Inferior parietal cortex (tissue), 1 donor: Measurements from ENCODE around the gene PPP1R3F.
"Not testable (repeated sequence)": the region's sequence is repeated elsewhere in the genome, so short reads cannot be mapped to it uniquely, and the experiment has no call there.

Experiments
- DNase-seq: peaks from one replicate; pipeline ENCODE4 v3.0.0-alpha.2; 2016; ENCODE audit errors: extremely low spot score

PPP1R3F gene

DNA sequence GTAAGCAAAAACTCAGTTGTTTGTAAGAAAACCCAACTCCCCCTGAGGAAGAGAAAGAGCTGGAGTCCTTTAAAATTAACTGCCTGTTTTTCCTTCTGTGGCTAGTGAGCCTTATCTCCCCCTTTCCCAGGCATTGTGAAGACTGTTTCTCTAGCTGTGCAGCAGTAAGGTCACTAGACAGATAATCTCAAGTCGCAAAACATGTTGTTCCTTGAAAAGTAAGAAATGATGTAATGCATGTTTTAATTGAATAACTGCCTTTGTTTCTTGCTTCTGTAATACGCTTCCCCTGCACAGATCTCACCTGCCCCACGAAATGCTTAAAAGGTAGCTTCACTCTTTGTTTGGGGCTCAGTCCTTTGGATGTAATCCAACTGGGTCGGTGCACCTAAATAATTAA, 46.5 kb downstream of the PPP1R3F start:
- DNase-seq, result no peak

DNA sequence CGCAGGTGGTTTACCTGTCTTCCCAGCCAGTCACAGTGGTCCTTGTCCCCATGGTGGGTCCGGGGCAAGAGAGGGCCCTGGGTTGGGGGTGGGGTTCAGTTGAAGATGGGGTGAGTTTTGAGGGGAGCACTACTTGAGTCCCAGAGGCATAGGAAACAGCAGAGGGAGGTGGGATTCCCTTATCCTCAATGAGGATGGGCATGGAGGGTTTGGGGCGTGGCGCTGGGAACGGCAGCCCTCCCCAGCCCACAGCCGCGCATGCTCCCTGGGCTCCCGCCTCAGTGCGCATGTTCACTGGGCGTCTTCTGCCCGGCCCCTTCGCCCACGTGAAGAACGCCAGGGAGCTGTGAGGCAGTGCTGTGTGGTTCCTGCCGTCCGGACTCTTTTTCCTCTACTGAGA, 52.1 kb downstream of the PPP1R3F start, which contains the start of gene GAGE12J:
TSS of gene GAGE12J (plus strand) at position 301 of the 400 bp plus-strand sequence. CDS start 1,157 bp downstream, outside the sequence.
- not testable (repeated sequence) for DNase-seq

DNA sequence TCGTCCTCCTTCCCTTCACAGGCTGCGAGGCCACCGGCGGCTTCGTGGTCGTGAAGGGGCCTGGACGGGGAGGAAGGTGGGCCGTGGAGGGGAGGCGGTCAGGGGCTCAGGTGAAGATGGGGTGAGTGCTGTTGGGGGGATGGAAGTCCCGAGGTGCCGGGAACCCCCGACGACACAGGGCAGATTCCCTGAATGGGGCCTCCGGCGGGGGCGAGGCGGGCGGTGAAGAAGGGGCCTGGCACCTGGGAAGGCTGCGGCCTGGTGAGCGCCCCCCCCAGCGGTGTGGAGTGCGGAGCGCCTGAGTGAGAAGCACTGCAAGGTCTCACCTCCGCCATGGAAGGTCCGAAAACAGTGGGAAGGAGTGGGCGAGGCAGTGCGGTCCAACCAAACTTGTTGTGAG, 52.7 kb downstream of the PPP1R3F start:
- DNase-seq, result not testable (repeated sequence)

DNA sequence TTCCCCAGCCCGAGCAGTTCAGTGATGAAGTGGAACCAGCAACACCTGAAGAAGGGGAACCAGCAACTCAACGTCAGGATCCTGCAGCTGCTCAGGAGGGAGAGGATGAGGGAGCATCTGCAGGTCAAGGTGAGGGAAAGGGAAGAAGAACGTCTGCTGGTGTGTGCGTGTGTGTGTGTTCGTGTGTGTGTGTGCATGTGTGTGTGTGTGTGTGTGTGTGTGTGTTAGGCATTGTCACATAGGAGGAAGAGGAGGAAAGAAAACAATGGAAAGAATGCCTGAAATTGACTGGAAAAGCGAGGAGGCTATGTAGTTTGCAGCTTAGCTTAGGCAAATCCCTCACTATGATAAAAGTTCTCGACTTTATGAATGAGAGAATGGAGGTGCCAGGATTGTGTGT, 54.1 kb downstream of the PPP1R3F start:
- not testable (repeated sequence) for DNase-seq

DNA sequence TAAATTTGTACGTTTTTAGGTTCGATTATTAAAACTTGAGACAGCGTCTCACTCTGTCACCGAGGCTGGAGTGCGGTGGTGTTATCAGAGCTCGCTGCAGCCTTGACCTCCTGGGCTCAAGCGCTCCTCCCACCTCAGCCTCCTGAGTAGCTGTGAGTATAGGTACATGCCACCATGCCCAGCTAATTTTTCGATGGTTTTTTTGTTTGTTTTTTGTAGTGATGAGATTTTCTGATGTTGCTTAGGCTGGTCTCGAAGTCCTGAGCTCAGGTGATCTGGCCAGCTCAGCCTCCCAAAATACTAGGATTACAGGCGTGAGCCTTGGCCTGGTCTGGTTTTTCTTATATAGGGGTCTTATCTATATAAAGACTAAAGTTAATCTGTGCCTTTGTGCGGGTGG, 60.8 kb downstream of the PPP1R3F start:
- not testable (repeated sequence) for DNase-seq

DNA sequence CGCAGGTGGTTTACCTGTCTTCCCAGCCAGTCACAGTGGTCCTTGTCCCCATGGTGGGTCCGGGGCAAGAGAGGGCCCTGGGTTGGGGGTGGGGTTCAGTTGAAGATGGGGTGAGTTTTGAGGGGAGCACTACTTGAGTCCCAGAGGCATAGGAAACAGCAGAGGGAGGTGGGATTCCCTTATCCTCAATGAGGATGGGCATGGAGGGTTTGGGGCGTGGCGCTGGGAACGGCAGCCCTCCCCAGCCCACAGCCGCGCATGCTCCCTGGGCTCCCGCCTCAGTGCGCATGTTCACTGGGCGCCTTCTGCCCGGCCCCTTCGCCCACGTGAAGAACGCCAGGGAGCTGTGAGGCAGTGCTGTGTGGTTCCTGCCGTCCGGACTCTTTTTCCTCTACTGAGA, 61.7 kb downstream of the PPP1R3F start, which contains the start of gene GAGE13:
TSS of gene GAGE13 (plus strand) at position 301 of the 400 bp plus-strand sequence. CDS start 1,156 bp downstream, outside the sequence.
- not testable (repeated sequence) for DNase-seq

DNA sequence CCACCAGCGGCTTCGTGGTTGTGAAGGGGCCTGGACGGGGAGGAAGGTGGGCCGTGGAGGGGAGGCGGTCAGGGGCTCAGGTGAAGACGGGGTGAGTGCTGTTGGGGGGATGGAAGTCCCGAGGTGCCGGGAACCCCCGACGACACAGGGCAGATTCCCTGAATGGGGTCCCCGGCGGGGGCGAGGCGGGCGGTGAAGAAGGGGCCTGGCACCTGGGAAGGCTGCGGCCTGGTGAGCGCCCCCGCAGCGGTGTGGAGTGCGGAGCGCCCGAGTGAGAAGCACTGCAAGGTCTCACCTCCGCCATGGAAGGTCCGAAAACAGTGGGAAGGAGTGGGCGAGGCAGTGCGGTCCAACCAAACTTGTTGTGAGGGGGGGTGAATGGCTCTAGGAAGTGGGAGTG, 62.2 kb downstream of the PPP1R3F start:
- DNase-seq, result not testable (repeated sequence)
